Panc1 (cell line): ENCODE measurements around the gene KCNC1. TPM values are rescaled to one million over a fixed set of nuclear protein-coding genes. Genes with fewer than 3 reads are reported as not detected.

Experiments used
- ATAC-seq: fragments of 200-7000 bp; cut with Tn5 transposase; 2 replicates; pipeline ENCODE4 v1.9.1; 2020; ENCODE audit warnings: mild to moderate bottlenecking, moderate library complexity
- BruUV-seq: library from RNA; stranded (reverse); fragments of 400-500 nt; replicated peaks from 2 replicates; lab custom pipeline; 2021; lab: Mats Ljungman, UMichigan
- CTCF ChIA-PET: fragments of 300-600 bp; sonication (Branson Sonifier 250); formaldehyde crosslinking; loops from one replicate; lab custom pipeline; 2022; ENCODE audit warnings: antibody characterized with exemption; lab: Charles Lee
- POLR2A ChIA-PET: fragments of 300-600 bp; sonication (Branson Sonifier 250); formaldehyde crosslinking; loops from one replicate; lab custom pipeline; 2022; ENCODE audit warnings: antibody characterized with exemption; lab: Charles Lee
- DNase-seq: peaks from one replicate; pipeline ENCODE4 v3.0.0-alpha.2; 2010; ENCODE audit warnings: low read depth, low spot score
- H3K27ac ChIP-seq: 2 replicates; pipeline ENCODE4 v1.5.1; 2011; ENCODE audit warnings: mild to moderate bottlenecking, low read length, inconsistent platforms
- H3K27me3 ChIP-seq: fragments of 200-500 bp; sonication (Bioruptor generic); 2 replicates; pipeline ENCODE4 v1.6.0; 2014; ENCODE audit warnings: low read length, inconsistent platforms; ENCODE audit not compliant: control insufficient read depth, insufficient read depth
- H3K36me3 ChIP-seq: fragments of 200-500 bp; sonication (Bioruptor generic); 2 replicates; pipeline ENCODE4 v1.5.1; 2014; ENCODE audit warnings: inconsistent platforms, mild to moderate bottlenecking, low read length, moderate library complexity; ENCODE audit not compliant: control insufficient read depth, insufficient read depth
- H3K4me1 ChIP-seq: 2 replicates; pipeline ENCODE4 v1.5.1; 2011; ENCODE audit warnings: inconsistent platforms, mild to moderate bottlenecking, low read length, moderate library complexity; ENCODE audit not compliant: control insufficient read depth, insufficient read depth
- H3K4me3 ChIP-seq, 2 experiments: 2 replicates each; pipeline ENCODE4 v1.5.1; 2011 to 2012; ENCODE audit warnings: low read depth in 2 of 2, low read length in 2 of 2, mild to moderate bottlenecking in 2 of 2, inconsistent platforms in 1 of 2, moderate library complexity in 1 of 2
- H3K9me3 ChIP-seq: fragments of 200-500 bp; sonication (Bioruptor generic); 2 replicates; pipeline ENCODE4 v1.5.1; 2014; ENCODE audit warnings: low read depth, mild to moderate bottlenecking, inconsistent platforms, low read length, moderate library complexity; ENCODE audit not compliant: control insufficient read depth, insufficient read depth
- POLR2AphosphoS5 ChIP-seq: IDR thresholded peaks from 2 replicates; pipeline ENCODE4 v1.6.1; 2012; ENCODE audit warnings: mild to moderate bottlenecking, low read depth, low read length, moderate library complexity
- SIN3A ChIP-seq: IDR thresholded peaks from 2 replicates; pipeline ENCODE4 v1.6.1; 2012; ENCODE audit warnings: low read depth, mild to moderate bottlenecking, low read length, moderate library complexity, borderline replicate concordance; ENCODE audit not compliant: insufficient read depth
- TCF7L2 ChIP-seq: IDR thresholded peaks from 2 replicates; pipeline ENCODE4 v1.6.1; 2011; ENCODE audit warnings: mild to moderate bottlenecking, low read depth, low read length, inconsistent platforms
- in situ Hi-C: cut with HindIII; loops from 2 replicates; pipeline ENCODE4 v1.10.0; 2016; ENCODE audit warnings: low sequenced_read_pairs, low pct_unique_long_range_greater_than_20kb
- intact Hi-C: fragments of 100-400 bp; cut with micrococcal nuclease; formaldehyde crosslinking; loops from one replicate; pipeline ENCODE4 v1.10.0; 2022; ENCODE audit not compliant: unreplicated experiment
- total RNA-seq: library from RNA; stranded (reverse); gene quantifications from one replicate; pipeline ENCODE4 v1.2.1, GENCODE V29; 2021; ENCODE audit not compliant: unreplicated experiment
- TF ChIP-seq, protein P1 (sequence below), 2 experiments: IDR thresholded peaks; 2 replicates each; pipeline ENCODE4 v1.6.1; 2011 to 2012; ENCODE audit warnings: low read depth in 2 of 2, control low read depth in 1 of 2, low read length in 1 of 2, mild to moderate bottlenecking in 1 of 2, moderate library complexity in 1 of 2; ENCODE audit not compliant: insufficient read depth in 1 of 2
- TF ChIP-seq, protein P2 (sequence below): fragments of 450-650 bp; IDR thresholded peaks from 2 replicates; pipeline ENCODE4 v1.5.1; 2017; ENCODE audit warnings: mild to moderate bottlenecking

The KCNC1 gene
- total RNA-seq, 1 experiment from 2014 or later, result 0.95 TPM

DNA sequence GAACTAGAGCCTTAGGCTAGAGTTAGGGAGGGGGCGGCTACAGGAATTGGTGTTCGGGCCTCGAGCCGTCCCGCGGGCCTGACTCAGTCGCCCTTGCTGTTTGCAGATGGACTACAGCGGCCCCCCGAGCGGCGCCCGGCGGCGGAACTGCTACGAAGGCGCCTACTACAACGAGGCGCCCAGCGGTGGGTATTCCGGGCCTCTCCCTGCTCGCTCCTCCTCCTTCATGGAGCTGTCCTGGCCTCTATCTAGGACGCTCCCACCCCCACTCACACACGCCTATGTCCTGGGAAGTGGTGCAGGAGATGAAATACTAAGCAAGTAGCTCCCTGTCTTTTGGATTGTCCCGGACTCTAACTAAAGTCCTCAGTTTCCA, 13.8 kb upstream of the KCNC1 start:
- Histone ChIP-seq H3K27ac (no peak overlapping the region), H3K4me1 (no peaks in the 10 kb centered on the region), H3K9me3 (no peaks in the 10 kb centered on the region), H3K27me3 (peaks cover 20% of the 10 kb centered on the region), H3K36me3 (no peaks in the 10 kb centered on the region), H3K4me3 (no peak overlapping the region)
- in situ Hi-C loops, result no loop called here
- BruUV-seq, result no TSS peak
- POLR2A ChIA-PET, result no interaction called here
- ATAC-seq (no peak), DNase-seq (no peak)
- CTCF ChIA-PET, result interaction anchor here (0.6 to 1.2 kb wide), 2 partner anchors 122 to 313 kb away, joined by 3 to 4 read pairs; no protein-coding TSS in a partner anchor
- intact Hi-C loops, result no loop called here
- no peak for TF ChIP-seq POLR2AphosphoS5
- no peak for TF ChIP-seq SIN3A
- TF ChIP-seq TCF7L2, result no peak

DNA sequence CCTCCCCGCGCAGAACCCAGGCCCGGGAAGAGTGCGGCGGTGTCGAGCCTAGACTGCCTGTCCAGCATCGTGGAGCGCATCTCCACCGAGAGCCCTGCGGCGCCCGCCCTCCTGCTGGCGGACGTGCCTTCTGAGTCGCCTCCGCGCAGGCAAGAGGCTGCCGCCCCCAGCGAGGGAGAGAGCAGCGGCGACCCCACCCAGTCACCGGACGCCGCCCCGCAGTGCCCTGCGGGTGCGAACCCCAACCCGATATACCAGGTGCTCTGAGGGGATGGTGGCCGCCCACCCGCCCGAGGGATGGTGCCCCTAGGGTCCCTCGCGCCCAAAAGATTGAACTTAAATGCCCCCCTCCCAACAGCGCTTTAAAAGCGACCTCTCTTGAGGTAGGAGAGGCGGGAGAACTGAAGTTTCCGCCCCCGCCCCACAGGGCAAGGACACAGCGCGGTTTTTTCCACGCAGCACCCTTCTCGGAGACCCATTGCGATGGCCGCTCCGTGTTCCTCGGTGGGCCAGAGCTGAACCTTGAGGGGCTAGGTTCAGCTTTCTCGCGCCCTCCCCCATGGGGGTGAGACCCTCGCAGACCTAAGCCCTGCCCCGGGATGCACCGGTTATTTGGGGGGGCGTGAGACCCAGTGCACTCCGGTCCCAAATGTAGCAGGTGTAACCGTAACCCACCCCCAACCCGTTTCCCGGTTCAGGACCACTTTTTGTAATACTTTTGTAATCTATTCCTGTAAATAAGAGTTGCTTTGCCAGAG, 13.2 kb upstream of the KCNC1 start:
- no peak for TF ChIP-seq TCF7L2
- TF ChIP-seq SIN3A, result no peak
- no peak for TF ChIP-seq POLR2AphosphoS5
- TF ChIP-seq, protein P1, sequence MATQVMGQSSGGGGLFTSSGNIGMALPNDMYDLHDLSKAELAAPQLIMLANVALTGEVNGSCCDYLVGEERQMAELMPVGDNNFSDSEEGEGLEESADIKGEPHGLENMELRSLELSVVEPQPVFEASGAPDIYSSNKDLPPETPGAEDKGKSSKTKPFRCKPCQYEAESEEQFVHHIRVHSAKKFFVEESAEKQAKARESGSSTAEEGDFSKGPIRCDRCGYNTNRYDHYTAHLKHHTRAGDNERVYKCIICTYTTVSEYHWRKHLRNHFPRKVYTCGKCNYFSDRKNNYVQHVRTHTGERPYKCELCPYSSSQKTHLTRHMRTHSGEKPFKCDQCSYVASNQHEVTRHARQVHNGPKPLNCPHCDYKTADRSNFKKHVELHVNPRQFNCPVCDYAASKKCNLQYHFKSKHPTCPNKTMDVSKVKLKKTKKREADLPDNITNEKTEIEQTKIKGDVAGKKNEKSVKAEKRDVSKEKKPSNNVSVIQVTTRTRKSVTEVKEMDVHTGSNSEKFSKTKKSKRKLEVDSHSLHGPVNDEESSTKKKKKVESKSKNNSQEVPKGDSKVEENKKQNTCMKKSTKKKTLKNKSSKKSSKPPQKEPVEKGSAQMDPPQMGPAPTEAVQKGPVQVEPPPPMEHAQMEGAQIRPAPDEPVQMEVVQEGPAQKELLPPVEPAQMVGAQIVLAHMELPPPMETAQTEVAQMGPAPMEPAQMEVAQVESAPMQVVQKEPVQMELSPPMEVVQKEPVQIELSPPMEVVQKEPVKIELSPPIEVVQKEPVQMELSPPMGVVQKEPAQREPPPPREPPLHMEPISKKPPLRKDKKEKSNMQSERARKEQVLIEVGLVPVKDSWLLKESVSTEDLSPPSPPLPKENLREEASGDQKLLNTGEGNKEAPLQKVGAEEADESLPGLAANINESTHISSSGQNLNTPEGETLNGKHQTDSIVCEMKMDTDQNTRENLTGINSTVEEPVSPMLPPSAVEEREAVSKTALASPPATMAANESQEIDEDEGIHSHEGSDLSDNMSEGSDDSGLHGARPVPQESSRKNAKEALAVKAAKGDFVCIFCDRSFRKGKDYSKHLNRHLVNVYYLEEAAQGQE (IDR thresholded peaks at IDR 0.05; ENCODE audit: insufficient read depth in 1 of 2, low read depth in 2 of 2, low read length in 1 of 2), result no peak
- Histone ChIP-seq H3K36me3 (no peaks in the 10 kb centered on the region), H3K4me3 (no peak overlapping the region), H3K27ac (no peak overlapping the region), H3K4me1 (no peaks in the 10 kb centered on the region), H3K9me3 (no peaks in the 10 kb centered on the region), H3K27me3 (peaks cover 19% of the 10 kb centered on the region)
- in situ Hi-C loops (no loop called here), intact Hi-C loops (no loop called here)
- no TSS peak for BruUV-seq
- POLR2A ChIA-PET, result no interaction called here
- CTCF ChIA-PET, result interaction anchor here (0.6 to 1.2 kb wide), 3 partner anchors 122 to 313 kb away, joined by 3 to 4 read pairs (median 3); no protein-coding TSS in a partner anchor
- DNase-seq (no peak), ATAC-seq (no peak)

DNA sequence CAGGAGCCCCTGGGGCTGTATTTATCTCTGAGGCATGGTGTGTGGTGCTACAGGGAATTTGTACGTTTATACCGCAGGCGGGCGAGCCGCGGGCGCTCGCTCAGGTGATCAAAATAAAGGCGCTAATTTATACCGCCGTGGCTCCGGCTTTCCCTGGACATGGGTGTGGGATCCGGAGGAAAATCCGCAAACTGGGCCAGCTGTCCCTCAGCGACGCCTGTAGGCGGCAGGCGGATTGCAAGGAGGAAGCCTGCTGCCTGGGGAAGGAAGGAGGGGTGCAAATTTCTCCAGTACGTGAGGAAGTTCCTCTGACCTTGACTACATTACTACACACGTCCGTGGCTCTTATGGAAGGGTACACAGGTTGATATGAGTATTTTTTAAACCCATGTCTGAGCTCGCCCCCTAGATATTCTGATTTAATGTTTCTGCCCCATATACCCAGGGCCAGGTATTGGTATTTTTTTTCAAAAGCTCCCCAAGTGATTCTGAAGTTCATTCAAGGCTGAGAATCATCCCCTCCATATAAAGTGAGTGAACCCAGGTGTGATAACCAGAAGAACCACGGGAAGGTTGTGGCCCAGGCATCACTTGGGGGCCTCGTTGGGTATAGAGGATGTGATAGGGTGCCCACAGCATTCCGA, 12.5 kb upstream of the KCNC1 start:
- BruUV-seq, result no TSS peak
- no peaks in the 10 kb centered on the region for H3K9me3 ChIP-seq
- ATAC-seq, result peak; percentile 44
- ChIA-PET CTCF (interaction anchor here (1.0 kb wide), 1 partner anchor 123 kb away, joined by 3 read pairs; no protein-coding TSS in a partner anchor), POLR2A (no interaction called here)
- H3K27ac ChIP-seq, result no peak overlapping the region
- DNase-seq, result no peak
- no peaks in the 10 kb centered on the region for H3K4me1 ChIP-seq
- no peak overlapping the region for H3K4me3 ChIP-seq
- intact Hi-C loops, result no loop called here
- in situ Hi-C loops, result no loop called here
- TF ChIP-seq, protein P1 (IDR thresholded peaks at IDR 0.05; ENCODE audit: insufficient read depth in 1 of 2, low read depth in 2 of 2, low read length in 1 of 2), result no peak
- TF ChIP-seq, protein P2, sequence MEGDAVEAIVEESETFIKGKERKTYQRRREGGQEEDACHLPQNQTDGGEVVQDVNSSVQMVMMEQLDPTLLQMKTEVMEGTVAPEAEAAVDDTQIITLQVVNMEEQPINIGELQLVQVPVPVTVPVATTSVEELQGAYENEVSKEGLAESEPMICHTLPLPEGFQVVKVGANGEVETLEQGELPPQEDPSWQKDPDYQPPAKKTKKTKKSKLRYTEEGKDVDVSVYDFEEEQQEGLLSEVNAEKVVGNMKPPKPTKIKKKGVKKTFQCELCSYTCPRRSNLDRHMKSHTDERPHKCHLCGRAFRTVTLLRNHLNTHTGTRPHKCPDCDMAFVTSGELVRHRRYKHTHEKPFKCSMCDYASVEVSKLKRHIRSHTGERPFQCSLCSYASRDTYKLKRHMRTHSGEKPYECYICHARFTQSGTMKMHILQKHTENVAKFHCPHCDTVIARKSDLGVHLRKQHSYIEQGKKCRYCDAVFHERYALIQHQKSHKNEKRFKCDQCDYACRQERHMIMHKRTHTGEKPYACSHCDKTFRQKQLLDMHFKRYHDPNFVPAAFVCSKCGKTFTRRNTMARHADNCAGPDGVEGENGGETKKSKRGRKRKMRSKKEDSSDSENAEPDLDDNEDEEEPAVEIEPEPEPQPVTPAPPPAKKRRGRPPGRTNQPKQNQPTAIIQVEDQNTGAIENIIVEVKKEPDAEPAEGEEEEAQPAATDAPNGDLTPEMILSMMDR, result peak; percentile 79
- peaks cover 22% of the 10 kb centered on the region for H3K27me3 ChIP-seq
- no peaks in the 10 kb centered on the region for H3K36me3 ChIP-seq
